Right cardiac atrium (tissue), 5 donors: Measurements from ENCODE around the gene SEMA3E. TPM values are rescaled to one million over a fixed set of nuclear protein-coding genes. Genes with fewer than 3 reads are reported as not detected.
"Not testable (repeated sequence)": the region's sequence is repeated elsewhere in the genome, so short reads cannot be mapped to it uniquely, and the experiment has no call there.

Experiments used
- ATAC-seq, 2 donors: fragments of 200-7000 bp; cut with Tn5 transposase; one replicate each; pipeline versions ENCODE4 v1.8.0 to v1.9.1; 2020; ENCODE audit warnings: moderate library complexity in 2 of 2, mild to moderate bottlenecking in 1 of 2
- DNase-seq, 3 donors: peaks; one replicate each; pipeline ENCODE4 v3.0.0-alpha.2; 2020
- H3K27ac ChIP-seq: one replicate; pipeline ENCODE4 v1.5.1; 2013; ENCODE audit warnings: mild to moderate bottlenecking, low read length, control low read depth, moderate library complexity
- H3K27me3 ChIP-seq: one replicate; pipeline ENCODE4 v1.6.1; 2013; ENCODE audit not compliant: control insufficient read depth, insufficient read depth
- H3K4me1 ChIP-seq: one replicate; pipeline ENCODE4 v1.6.1; 2013; ENCODE audit warnings: low read length; ENCODE audit not compliant: control insufficient read depth, insufficient read depth
- H3K4me3 ChIP-seq: one replicate; pipeline ENCODE4 v1.5.1; 2013; ENCODE audit warnings: low read length, control low read depth
- H3K9me3 ChIP-seq: one replicate; pipeline ENCODE4 v1.6.1; 2013; ENCODE audit warnings: low read length; ENCODE audit not compliant: control insufficient read depth
- WGBS: extraction: QIAGEN DNeasy Blood & Tissue Kit; methylation state at CpG from one replicate; pipeline ENCODE4 v1.1.7; 2013; 5-methylcytosine and 5-hydroxymethylcytosine counted together
- intact Hi-C, 4 donors: fragments of 100-400 bp; cut with DNase I; formaldehyde crosslinking; loops; one replicate each; pipeline versions ENCODE4 v1.11.0 to v1.14.0; 2022 to 2023
- polyA plus RNA-seq: library from polyadenylated mRNA; stranded (reverse); fragments of 200-250 nt; gene quantifications from one replicate; pipeline ENCODE4 v1.2.3, GENCODE V29; 2013
- total RNA-seq, 4 donors: library from RNA; stranded (reverse); fragmentation: NEBNext Ultra II Directional; extraction: Animal tissue kit (Norgen Biotek cat#: 25700); gene quantifications; one replicate each; pipeline ENCODE4 v1.2.1, GENCODE V29; 2021
- donor health status: healthy with polysubstance abuse.
- donor health status: DM: no; HTN: yes; CAD: no.
- donor health status: DM: no; HTN: no; CAD: no.
- donor health status: DM: no; HTN: yes; CAD: no; lungs with severe emphysema.
- donor health status: DM: yes; HTN: yes; CAD: no.

Gene SEMA3E
- total and polyA plus RNA-seq, 5 donors: 0.02 to 1.4 (median 0.23) TPM

DNA sequence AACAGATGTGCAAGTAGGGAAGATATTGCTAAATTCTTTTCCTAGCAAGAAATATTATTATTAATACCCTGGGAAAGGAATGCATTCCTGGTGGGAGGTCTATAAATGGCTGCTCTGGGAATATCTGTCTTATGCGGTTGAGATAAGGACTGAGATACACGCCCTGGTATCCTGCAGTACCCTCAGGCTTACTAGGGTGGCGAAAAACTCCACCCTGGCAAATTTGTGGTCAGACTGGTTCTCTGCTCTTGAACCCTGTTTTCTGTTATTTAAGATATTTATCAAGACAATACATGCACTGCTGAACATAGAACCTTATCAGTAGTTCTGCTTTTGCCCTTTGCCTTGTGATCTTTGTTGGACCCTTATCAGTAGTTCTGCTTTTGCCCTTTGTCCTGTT lies 96.4 kb downstream of the SEMA3E start:
- H3K4me1 ChIP-seq, H3K9me3 ChIP-seq, ATAC-seq, H3K27ac ChIP-seq, H3K27me3 ChIP-seq, intact Hi-C loops, H3K4me3 ChIP-seq, DNase-seq: not testable (repeated sequence)
- 63% methylated on average over 3 of the region's 3 CpGs for WGBS

DNA sequence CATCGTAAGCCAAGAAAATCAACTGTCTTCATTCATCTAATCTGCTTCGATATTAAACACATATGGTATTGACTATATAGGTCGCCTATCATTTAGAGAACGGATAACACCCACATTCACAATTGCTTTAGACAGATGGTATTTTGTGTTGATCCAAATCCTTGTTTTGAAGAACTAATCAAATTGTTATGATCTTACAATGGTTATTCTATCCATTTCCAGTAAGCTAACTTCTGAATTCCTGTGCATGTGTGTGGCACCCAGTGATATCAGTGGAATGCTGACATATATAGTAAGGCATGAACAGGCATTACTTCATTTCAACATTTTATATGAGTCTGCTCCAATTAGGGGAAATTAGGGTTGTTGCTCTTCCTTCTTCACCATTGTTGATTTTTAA lies 98.8 kb downstream of the SEMA3E start:
- WGBS: 67% methylated on average over 4 of the region's 4 CpGs
- Histone ChIP-seq H3K4me3 (no peak overlapping the region), H3K27ac (no peak overlapping the region), H3K9me3 (no peaks in the 10 kb centered on the region), H3K4me1 (no peaks in the 10 kb centered on the region), H3K27me3 (no peaks in the 10 kb centered on the region)
- DNase-seq (no peak), ATAC-seq (no peak)
- intact Hi-C loops: no loop called here

DNA sequence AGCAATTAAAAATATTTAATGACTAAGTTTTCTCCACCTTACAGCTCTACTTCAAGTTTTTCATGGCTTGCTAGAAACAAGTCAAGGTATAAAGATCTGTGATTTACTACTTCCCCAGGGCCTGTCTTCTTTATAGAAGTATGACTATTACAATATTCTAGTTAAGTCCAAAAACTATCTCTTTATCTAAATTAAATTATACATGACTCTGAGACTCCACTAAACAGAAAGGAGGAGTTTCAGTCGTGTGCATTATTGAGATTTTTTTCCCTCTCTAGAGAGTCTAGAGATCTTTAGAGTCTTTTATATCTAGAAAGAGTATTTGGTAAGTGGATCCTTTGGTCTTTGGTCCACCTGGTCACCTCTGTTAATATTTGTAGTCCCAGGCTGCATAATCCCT lies 100.7 kb downstream of the SEMA3E start:
- intact Hi-C loops: no loop called here
- 68% methylated on average over 1 of the region's 1 CpG for WGBS
- no peak for DNase-seq
- Histone ChIP-seq H3K27me3 (no peaks in the 10 kb centered on the region), H3K27ac (no peak overlapping the region), H3K4me1 (no peaks in the 10 kb centered on the region), H3K4me3 (no peak overlapping the region), H3K9me3 (no peaks in the 10 kb centered on the region)
- no peak for ATAC-seq

DNA sequence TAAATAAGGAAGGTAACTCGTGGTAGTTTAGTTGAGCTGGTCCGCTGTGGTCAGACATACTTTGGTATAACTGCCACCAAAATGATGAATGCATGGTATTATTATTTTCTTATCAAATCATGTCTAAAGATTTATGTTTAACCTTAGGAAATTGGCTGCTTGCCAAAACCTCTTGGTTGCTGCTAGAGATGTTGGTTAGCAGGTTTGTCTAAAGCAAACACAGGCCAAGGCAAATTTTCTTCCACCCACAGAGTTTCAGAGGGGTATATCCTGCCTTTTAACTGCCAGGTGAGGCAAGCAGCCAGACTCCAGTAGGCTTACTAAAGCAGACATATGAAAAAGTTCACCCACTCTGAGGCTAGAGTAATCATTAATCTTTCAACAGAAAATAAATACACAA lies 101.4 kb downstream of the SEMA3E start:
- no peak overlapping the region for H3K4me3 ChIP-seq
- H3K9me3 ChIP-seq: no peaks in the 10 kb centered on the region
- H3K27ac ChIP-seq: no peak overlapping the region
- ATAC-seq: no peak
- H3K27me3 ChIP-seq: no peaks in the 10 kb centered on the region
- 66% methylated on average over 2 of the region's 2 CpGs for WGBS
- DNase-seq: no peak
- no peaks in the 10 kb centered on the region for H3K4me1 ChIP-seq
- intact Hi-C loops: no loop called here

DNA sequence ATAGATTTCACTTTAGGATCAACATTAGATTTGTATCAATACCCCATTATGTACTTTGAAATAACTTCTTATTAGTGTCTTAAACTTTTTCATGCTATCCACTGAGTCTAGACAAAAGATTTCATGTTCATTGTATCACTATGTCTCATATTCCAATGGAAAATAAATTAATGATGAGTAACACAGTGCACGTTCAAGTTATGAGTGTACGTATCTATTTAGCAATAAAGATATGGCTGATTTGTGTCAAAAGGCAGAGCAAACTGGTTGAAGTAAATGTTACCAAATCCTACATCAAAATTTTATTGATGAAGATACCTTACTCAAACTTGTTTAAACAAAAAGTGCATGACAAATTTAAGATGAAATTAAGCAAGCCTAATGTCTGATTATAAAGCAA lies 102.4 kb downstream of the SEMA3E start:
- no peak overlapping the region for H3K4me3 ChIP-seq
- H3K27ac ChIP-seq: no peak overlapping the region
- intact Hi-C loops: no loop called here
- ATAC-seq: no peak
- no peaks in the 10 kb centered on the region for H3K9me3 ChIP-seq
- H3K27me3 ChIP-seq: no peaks in the 10 kb centered on the region
- H3K4me1 ChIP-seq: no peaks in the 10 kb centered on the region
- DNase-seq: no peak
- 49% methylated on average over 2 of the region's 2 CpGs for WGBS

DNA sequence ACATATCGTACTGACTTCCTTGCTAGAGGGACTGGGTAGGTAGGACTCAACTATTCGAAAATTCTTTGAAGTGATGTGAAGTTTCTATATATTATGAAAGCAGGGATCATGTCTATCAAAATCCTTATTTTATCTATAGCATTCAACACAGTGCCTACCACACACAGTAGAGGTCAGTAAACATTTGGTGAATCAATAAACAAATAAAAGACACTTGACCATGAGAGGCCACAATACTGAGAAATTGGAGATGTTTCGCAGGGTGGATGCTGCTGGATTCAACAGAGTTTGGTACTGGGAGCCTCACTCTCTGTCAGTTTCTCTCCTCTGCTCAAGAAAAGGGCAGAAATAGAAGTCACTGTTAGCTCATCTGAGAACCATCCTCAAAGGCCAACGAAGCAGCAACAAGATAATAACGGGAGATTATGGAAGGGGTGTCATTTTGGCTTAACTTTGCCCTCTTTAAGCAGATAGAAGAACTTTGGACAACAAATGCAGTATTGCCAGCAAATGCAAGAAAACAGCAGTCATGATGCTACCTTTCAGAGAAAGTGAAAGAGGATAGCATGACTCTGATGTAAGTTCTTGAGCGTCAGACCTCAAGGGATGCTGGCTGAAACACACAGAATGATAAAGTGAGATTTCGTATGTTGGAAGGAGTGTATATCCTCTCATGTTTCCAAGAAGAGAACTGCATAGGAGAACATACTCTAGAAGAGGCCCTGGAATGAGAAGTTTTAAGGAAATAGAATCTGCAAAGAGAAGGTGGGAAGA lies 107.6 kb downstream of the SEMA3E start:
- Histone ChIP-seq H3K9me3 (no peaks in the 10 kb centered on the region), H3K27me3 (no peaks in the 10 kb centered on the region), H3K4me1 (no peaks in the 10 kb centered on the region), H3K27ac (no peak overlapping the region), H3K4me3 (no peak overlapping the region)
- DNase-seq: no peak
- WGBS: 78% methylated on average over 7 of the region's 7 CpGs
- ATAC-seq: no peak
- intact Hi-C loops: no loop called here

DNA sequence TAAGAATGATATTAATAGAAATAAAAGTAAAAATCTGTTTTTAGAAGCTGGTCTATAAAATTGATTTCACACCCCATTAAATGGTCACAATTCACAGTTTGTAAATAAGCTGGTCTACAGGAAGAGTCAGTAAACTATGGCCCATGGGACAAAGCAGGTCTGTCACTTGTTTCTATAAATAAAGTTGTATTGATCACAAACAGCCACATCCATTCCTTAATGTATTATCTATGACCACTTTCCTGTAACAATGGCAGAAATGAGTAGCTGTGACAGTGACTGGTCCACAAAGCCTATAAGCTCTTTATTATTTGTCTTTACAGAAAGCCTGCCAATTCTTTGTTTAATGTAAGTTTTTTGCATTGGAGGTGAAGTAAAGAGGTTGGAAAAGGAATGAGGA lies 114.5 kb downstream of the SEMA3E start:
- intact Hi-C loops: no loop called here
- Histone ChIP-seq H3K27ac (no peak overlapping the region), H3K27me3 (no peaks in the 10 kb centered on the region), H3K4me1 (no peaks in the 10 kb centered on the region), H3K9me3 (no peaks in the 10 kb centered on the region), H3K4me3 (no peak overlapping the region)
- no peak for ATAC-seq
- no peak for DNase-seq

DNA sequence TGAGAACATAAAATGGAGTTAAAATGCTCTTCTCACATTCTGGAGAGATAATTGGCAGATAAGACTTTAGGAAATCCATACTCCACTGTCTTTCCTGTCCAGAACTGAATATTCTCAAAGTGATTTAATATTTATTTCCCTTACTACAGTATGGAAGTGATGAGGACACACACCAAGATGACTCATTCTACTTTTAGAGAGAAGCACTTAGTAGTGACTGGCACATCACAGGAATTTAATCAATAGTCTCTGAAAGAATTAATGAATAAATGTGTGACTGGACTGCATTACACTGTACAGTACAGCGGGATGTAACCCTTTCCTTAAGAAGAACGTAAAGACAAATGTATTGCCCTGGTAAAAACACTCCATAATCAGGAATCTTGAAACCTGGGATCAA lies 116.7 kb downstream of the SEMA3E start:
- ATAC-seq (no peak), DNase-seq (no peak)
- Histone ChIP-seq H3K4me3 (no peak overlapping the region), H3K9me3 (no peaks in the 10 kb centered on the region), H3K27me3 (no peaks in the 10 kb centered on the region), H3K27ac (no peak overlapping the region), H3K4me1 (no peaks in the 10 kb centered on the region)
- intact Hi-C loops: no loop called here
- WGBS: 80% methylated on average over 2 of the region's 2 CpGs

DNA sequence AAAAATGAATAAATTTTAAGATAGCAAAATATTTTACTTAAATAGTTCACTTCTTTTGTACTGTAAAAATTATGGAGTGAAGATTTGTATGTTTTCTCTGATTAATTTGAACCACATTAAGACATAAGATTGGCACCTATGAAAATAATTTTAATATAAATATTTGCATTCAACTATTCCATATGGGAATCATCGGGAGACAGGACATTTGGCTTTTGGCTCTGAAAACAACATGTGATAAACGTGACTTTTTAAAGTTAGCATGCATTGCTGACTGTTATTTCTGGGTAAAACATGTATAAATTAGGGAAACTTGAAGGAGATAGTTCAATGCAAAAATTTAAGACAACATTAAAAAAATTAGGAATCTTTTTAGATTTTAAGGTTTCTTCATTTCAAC lies 117.2 kb downstream of the SEMA3E start:
- Histone ChIP-seq H3K4me1 (no peaks in the 10 kb centered on the region), H3K27me3 (no peaks in the 10 kb centered on the region), H3K27ac (no peak overlapping the region), H3K4me3 (no peak overlapping the region), H3K9me3 (no peaks in the 10 kb centered on the region)
- ATAC-seq (no peak), DNase-seq (no peak)
- intact Hi-C loops: no loop called here
- 52% methylated on average over 2 of the region's 2 CpGs for WGBS

DNA sequence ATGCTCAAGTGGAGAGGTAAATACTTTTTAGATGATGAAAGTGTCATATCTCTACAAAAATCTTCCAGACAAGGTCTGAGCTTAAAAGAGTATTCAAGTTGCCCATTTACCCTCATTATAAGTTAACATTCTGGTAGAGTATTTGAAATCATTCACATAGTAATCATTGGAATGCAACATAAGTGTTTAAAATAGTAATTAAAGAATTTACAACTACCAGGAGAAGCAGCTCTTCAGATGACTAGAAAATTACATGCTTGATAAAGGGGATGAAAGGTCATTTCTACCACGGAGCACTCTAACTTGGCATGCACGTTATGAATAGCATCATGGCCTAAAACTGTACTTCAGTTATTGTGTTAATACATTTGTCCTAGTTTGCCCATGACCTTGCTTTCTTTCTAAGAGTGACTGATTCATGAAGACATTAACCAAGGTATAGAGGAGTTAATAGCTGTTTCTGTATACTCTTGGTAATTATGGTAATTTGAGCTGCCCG lies 120.0 kb downstream of the SEMA3E start:
- Histone ChIP-seq H3K4me3 (no peak overlapping the region), H3K4me1 (no peaks in the 10 kb centered on the region), H3K27me3 (no peaks in the 10 kb centered on the region), H3K9me3 (no peaks in the 10 kb centered on the region), H3K27ac (no peak overlapping the region)
- ATAC-seq: no peak
- intact Hi-C loops: no loop called here
- DNase-seq: no peak
- WGBS: 27% methylated on average over 3 of the region's 3 CpGs

DNA sequence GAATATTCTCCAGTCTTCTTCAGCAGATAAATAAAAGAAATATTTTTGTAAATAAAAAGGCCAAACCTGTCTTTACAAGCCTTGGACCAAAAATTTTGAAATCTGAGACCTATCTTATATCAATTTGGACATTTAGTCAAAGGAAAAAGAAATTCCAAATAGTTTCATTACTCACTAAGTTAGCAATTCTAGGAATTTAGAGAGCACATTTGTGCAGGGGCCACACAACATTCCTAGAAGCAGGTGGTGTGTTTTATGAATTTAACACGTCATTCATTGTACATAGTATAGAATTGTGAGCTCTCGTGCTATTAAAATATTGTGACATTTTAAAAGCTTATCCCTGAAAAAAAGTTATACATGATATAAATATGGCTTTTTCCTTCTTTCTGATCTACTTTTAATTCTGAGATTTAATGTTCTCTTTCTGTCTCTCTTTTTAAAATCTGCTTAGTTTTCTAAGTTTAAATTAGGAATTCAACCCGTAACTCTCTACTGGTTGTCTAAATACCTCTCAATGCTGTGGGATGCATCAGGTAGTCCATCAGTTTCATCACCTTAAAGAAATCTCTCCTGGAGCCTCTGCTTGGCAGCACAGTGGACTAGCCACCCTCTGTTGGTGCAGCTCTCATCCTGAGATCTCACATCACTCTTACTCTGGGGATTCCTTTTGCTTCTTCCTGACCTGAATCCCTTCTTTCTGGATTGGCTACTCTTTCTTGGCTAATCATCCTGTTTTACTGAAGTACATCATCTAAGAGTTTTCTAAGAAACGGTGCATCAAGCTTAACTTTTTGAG lies 124.5 kb downstream of the SEMA3E start:
- Histone ChIP-seq H3K4me3 (no peak overlapping the region), H3K27me3 (no peaks in the 10 kb centered on the region), H3K4me1 (no peaks in the 10 kb centered on the region), H3K9me3 (no peaks in the 10 kb centered on the region), H3K27ac (no peak overlapping the region)
- intact Hi-C loops: no loop called here
- DNase-seq (no peak), ATAC-seq (no peak)
- WGBS: 64% methylated on average over 4 of the region's 4 CpGs
